Panc1 (cell line): ENCODE measurements around the gene STMP1. TPM values are rescaled to one million over a fixed set of nuclear protein-coding genes. Genes with fewer than 3 reads are reported as not detected.

Experiments used
- ATAC-seq: fragments of 200-7000 bp; cut with Tn5 transposase; 2 replicates; pipeline ENCODE4 v1.9.1; 2020; ENCODE audit warnings: mild to moderate bottlenecking, moderate library complexity
- BruUV-seq: library from RNA; stranded (reverse); fragments of 400-500 nt; replicated peaks from 2 replicates; lab custom pipeline; 2021; lab: Mats Ljungman, UMichigan
- CTCF ChIA-PET: fragments of 300-600 bp; sonication (Branson Sonifier 250); formaldehyde crosslinking; loops from one replicate; lab custom pipeline; 2022; ENCODE audit warnings: antibody characterized with exemption; lab: Charles Lee
- POLR2A ChIA-PET: fragments of 300-600 bp; sonication (Branson Sonifier 250); formaldehyde crosslinking; loops from one replicate; lab custom pipeline; 2022; ENCODE audit warnings: antibody characterized with exemption; lab: Charles Lee
- DNase-seq: peaks from one replicate; pipeline ENCODE4 v3.0.0-alpha.2; 2010; ENCODE audit warnings: low read depth, low spot score
- H3K27ac ChIP-seq: 2 replicates; pipeline ENCODE4 v1.5.1; 2011; ENCODE audit warnings: mild to moderate bottlenecking, low read length, inconsistent platforms
- H3K27me3 ChIP-seq: fragments of 200-500 bp; sonication (Bioruptor generic); 2 replicates; pipeline ENCODE4 v1.6.0; 2014; ENCODE audit warnings: low read length, inconsistent platforms; ENCODE audit not compliant: control insufficient read depth, insufficient read depth
- H3K36me3 ChIP-seq: fragments of 200-500 bp; sonication (Bioruptor generic); 2 replicates; pipeline ENCODE4 v1.5.1; 2014; ENCODE audit warnings: inconsistent platforms, mild to moderate bottlenecking, low read length, moderate library complexity; ENCODE audit not compliant: control insufficient read depth, insufficient read depth
- H3K4me1 ChIP-seq: 2 replicates; pipeline ENCODE4 v1.5.1; 2011; ENCODE audit warnings: inconsistent platforms, mild to moderate bottlenecking, low read length, moderate library complexity; ENCODE audit not compliant: control insufficient read depth, insufficient read depth
- H3K4me3 ChIP-seq, 2 experiments: 2 replicates each; pipeline ENCODE4 v1.5.1; 2011 to 2012; ENCODE audit warnings: low read depth in 2 of 2, low read length in 2 of 2, mild to moderate bottlenecking in 2 of 2, inconsistent platforms in 1 of 2, moderate library complexity in 1 of 2
- H3K9me3 ChIP-seq: fragments of 200-500 bp; sonication (Bioruptor generic); 2 replicates; pipeline ENCODE4 v1.5.1; 2014; ENCODE audit warnings: low read depth, mild to moderate bottlenecking, inconsistent platforms, low read length, moderate library complexity; ENCODE audit not compliant: control insufficient read depth, insufficient read depth
- CTCF ChIP-seq: fragments of 450-650 bp; IDR thresholded peaks from 2 replicates; pipeline ENCODE4 v1.5.1; 2017; ENCODE audit warnings: mild to moderate bottlenecking
- POLR2AphosphoS5 ChIP-seq: IDR thresholded peaks from 2 replicates; pipeline ENCODE4 v1.6.1; 2012; ENCODE audit warnings: mild to moderate bottlenecking, low read depth, low read length, moderate library complexity
- REST ChIP-seq, 2 experiments: IDR thresholded peaks; 2 replicates each; pipeline ENCODE4 v1.6.1; 2011 to 2012; ENCODE audit warnings: low read depth in 2 of 2, control low read depth in 1 of 2, low read length in 1 of 2, mild to moderate bottlenecking in 1 of 2, moderate library complexity in 1 of 2; ENCODE audit not compliant: insufficient read depth in 1 of 2
- SIN3A ChIP-seq: IDR thresholded peaks from 2 replicates; pipeline ENCODE4 v1.6.1; 2012; ENCODE audit warnings: low read depth, mild to moderate bottlenecking, low read length, moderate library complexity, borderline replicate concordance; ENCODE audit not compliant: insufficient read depth
- TCF7L2 ChIP-seq: IDR thresholded peaks from 2 replicates; pipeline ENCODE4 v1.6.1; 2011; ENCODE audit warnings: mild to moderate bottlenecking, low read depth, low read length, inconsistent platforms
- in situ Hi-C: cut with HindIII; loops from 2 replicates; pipeline ENCODE4 v1.10.0; 2016; ENCODE audit warnings: low sequenced_read_pairs, low pct_unique_long_range_greater_than_20kb
- intact Hi-C: fragments of 100-400 bp; cut with micrococcal nuclease; formaldehyde crosslinking; loops from one replicate; pipeline ENCODE4 v1.10.0; 2022; ENCODE audit not compliant: unreplicated experiment
- total RNA-seq: library from RNA; stranded (reverse); gene quantifications from one replicate; pipeline ENCODE4 v1.2.1, GENCODE V29; 2021; ENCODE audit not compliant: unreplicated experiment

The STMP1 gene
- total RNA-seq, 1 experiment from 2014 or later: 29.5 TPM

GRCh38 chr7:135721198-135721820 lies 59.0 kb downstream of the STMP1 start:
- ChIA-PET POLR2A (no interaction called here), CTCF (no interaction called here)
- Histone ChIP-seq H3K4me3 (no peak overlapping the region), H3K4me1 (peaks cover 3% of the 10 kb centered on the region; the same call in 1 of the 2 replicates), H3K27ac (no peak overlapping the region), H3K27me3 (0 out of 2 replicates have a peak, but pooled peaks cover 2% of the 10 kb centered on the region), H3K9me3 (no peaks in the 10 kb centered on the region), H3K36me3 (no peaks in the 10 kb centered on the region)
- ATAC-seq: no peak
- no peak for TF ChIP-seq TCF7L2
- TF ChIP-seq CTCF: no peak
- TF ChIP-seq POLR2AphosphoS5: no peak
- TF ChIP-seq REST (IDR thresholded peaks at IDR 0.05; ENCODE audit: insufficient read depth in 1 of 2, low read depth in 2 of 2, low read length in 1 of 2): no peak
- TF ChIP-seq SIN3A: no peak
- intact Hi-C loops: no loop called here
- BruUV-seq: no TSS peak
- in situ Hi-C loops: no loop called here
- no peak for DNase-seq

- ChIA-PET CTCF (interaction anchor here (0.6 kb wide), 1 partner anchor 14 kb away, joined by 3 read pairs; no protein-coding TSS in a partner anchor), POLR2A (no interaction called here)
- intact Hi-C loops: no loop called here
- in situ Hi-C loops: no loop called here
- Histone ChIP-seq H3K9me3 (no peaks in the 10 kb centered on the region), H3K36me3 (no peaks in the 10 kb centered on the region), H3K27me3 (0 out of 2 replicates have a peak, but pooled peaks cover 2% of the 10 kb centered on the region), H3K4me3 (no peak overlapping the region), H3K27ac (no peak overlapping the region), H3K4me1 (no peaks in the 10 kb centered on the region)
- no peak for ATAC-seq
- no peak for DNase-seq
- BruUV-seq: no TSS peak
- TF ChIP-seq CTCF (no peak), SIN3A (no peak), REST (IDR thresholded peaks at IDR 0.05; ENCODE audit: insufficient read depth in 1 of 2, low read depth in 2 of 2, low read length in 1 of 2) (no peak), POLR2AphosphoS5 (no peak), TCF7L2 (no peak)
Measured at GRCh38 chr7:135723411-135723810, 61.1 kb downstream of the STMP1 start.
